GM12892 (cell line): Measurements from ENCODE around the gene TAX1BP3.

Experiments used
- POLR2A ChIP-seq: IDR thresholded peaks from 2 replicates; pipeline ENCODE4 v1.6.1; 2011; ENCODE audit warnings: low read depth, low read length, control low read depth
- POLR2AphosphoS5 ChIP-seq: IDR thresholded peaks from 2 replicates; pipeline ENCODE4 v1.6.1; 2011; ENCODE audit warnings: low read depth, low read length, control low read depth
- TAF1 ChIP-seq: IDR thresholded peaks from 2 replicates; pipeline ENCODE4 v1.6.1; 2011; ENCODE audit warnings: low read depth, mild to moderate bottlenecking, control low read depth, low read length, borderline replicate concordance

- no peak for TF ChIP-seq TAF1
- no peak for TF ChIP-seq POLR2A
- no peak for TF ChIP-seq POLR2AphosphoS5
Measured at GRCh38 chr17:3708366-3708765, 40.0 kb upstream of the TAX1BP3 start.
